A549 (cell line): ENCODE measurements around the gene DNMT3B. TPM values are rescaled to one million over a fixed set of nuclear protein-coding genes. Genes with fewer than 3 reads are reported as not detected.

Source experiments
- ATAC-seq, 2 experiments: fragments of 200-7000 bp in 1 of 2; fragments of >200 bp in 1 of 2; cut with Nextera tagmentation in 1 of 2; cut with Tn5 transposase in 1 of 2; 3 replicates each; pipeline versions ENCODE4 v1.8.0 to v1.9.1; 2018 to 2020; ENCODE audit warnings: mild to moderate bottlenecking in 1 of 2, moderate library complexity in 1 of 2
- CTCF ChIA-PET: fragments of 300-600 bp; sonication (Branson Sonifier 250); formaldehyde crosslinking; extraction: SDS; loops from one replicate; lab custom pipeline; 2021; ENCODE audit warnings: antibody characterized with exemption, inconsistent platforms; lab: Yijun Ruan, JAX
- POLR2A ChIA-PET: fragments of 350-600 bp; formaldehyde crosslinking; extraction: SDS; loops from one replicate; lab custom pipeline; 2021; ENCODE audit warnings: antibody characterized with exemption, inconsistent platforms; lab: Yijun Ruan, JAX
- DNase-seq, 2 experiments: peaks; one replicate each; pipeline versions ENCODE4 v3.0.0 to v3.0.0-alpha.2; 2011 to 2016; ENCODE audit warnings: low read depth in 1 of 2, low spot score in 1 of 2
- FAIRE-seq: peaks from 2 replicates; lab custom pipeline; 2011; peaks lifted over from hg19 to GRCh38; lab: Jason Lieb, UNC
- H3K27ac ChIP-seq, 2 experiments: fragments of >200 bp; sonication (Bioruptor Twin); formaldehyde crosslinking; 3 replicates each; pipeline ENCODE4 v1.5.1; 2016 to 2017
- H3K4me1 ChIP-seq: fragments of >200 bp; sonication (Bioruptor Twin); formaldehyde crosslinking; 3 replicates; pipeline ENCODE4 v1.6.1; 2016
- H3K4me2 ChIP-seq: fragments of >200 bp; sonication (Bioruptor Twin); formaldehyde crosslinking; 3 replicates; pipeline ENCODE4 v1.6.1; 2016
- H3K4me3 ChIP-seq: fragments of >200 bp; sonication (Bioruptor Twin); formaldehyde crosslinking; 3 replicates; pipeline ENCODE4 v1.5.1; 2016
- H3K9me3 ChIP-seq: fragments of >200 bp; sonication (Bioruptor Twin); formaldehyde crosslinking; 3 replicates; pipeline ENCODE4 v1.6.1; 2016
- CEBPB ChIP-seq, 2 experiments: fragments of >200 bp in 1 of 2; sonication (Bioruptor Twin) in 1 of 2; formaldehyde crosslinking in 1 of 2; IDR thresholded peaks; 2 replicates each; pipeline ENCODE4 v1.6.1; 2012 to 2016
- CTCF ChIP-seq: fragments of >200 bp; sonication (Bioruptor Twin); formaldehyde crosslinking; IDR thresholded peaks from 3 replicates; pipeline ENCODE4 v1.5.1; 2016
- ESRRA ChIP-seq: fragments of 150-350 bp; IDR thresholded peaks from 2 replicates; pipeline ENCODE4 v1.6.1; 2014; ENCODE audit warnings: mild to moderate bottlenecking, low read length, borderline replicate concordance
- FOXS1 ChIP-seq: fragments of 250-450 bp; sonication (Bioruptor Pico); IDR thresholded peaks from 2 replicates; pipeline ENCODE4 v1.5.0; 2020; ENCODE audit warnings: mild to moderate bottlenecking, moderate library complexity
- HES2 ChIP-seq: fragments of >200 bp; sonication (Bioruptor Twin); formaldehyde crosslinking; IDR thresholded peaks from 2 replicates; pipeline ENCODE4 v1.6.1; 2016
- HEYL ChIP-seq: fragments of 250-450 bp; sonication (Bioruptor Pico); IDR thresholded peaks from 2 replicates; pipeline ENCODE4 v1.8.0; 2021; ENCODE audit warnings: mild to moderate bottlenecking, moderate library complexity
- HMGXB4 ChIP-seq: fragments of 250-450 bp; sonication (Bioruptor Pico); IDR thresholded peaks from 2 replicates; pipeline ENCODE4 v1.5.0; 2021; ENCODE audit warnings: mild to moderate bottlenecking, moderate library complexity, borderline replicate concordance
- HOXA7 ChIP-seq: fragments of 250-450 bp; sonication (Bioruptor Pico); IDR thresholded peaks from 2 replicates; pipeline ENCODE4 v1.5.0; 2020; ENCODE audit warnings: mild to moderate bottlenecking, moderate library complexity
- HOXB5 ChIP-seq: fragments of 250-450 bp; sonication (Bioruptor Pico); IDR thresholded peaks from 2 replicates; pipeline ENCODE4 v1.5.0; 2020; ENCODE audit warnings: mild to moderate bottlenecking, moderate library complexity
- KDM1A ChIP-seq: fragments of 200-600 bp; sonication (generic); IDR thresholded peaks from 2 replicates; pipeline ENCODE4 v1.6.1; 2016; ENCODE audit warnings: low read depth, mild to moderate bottlenecking
- MAX ChIP-seq: IDR thresholded peaks from 2 replicates; pipeline ENCODE4 v1.6.1; 2012
- NFE2L2 ChIP-seq: fragments of 150-350 bp; conservative IDR thresholded peaks from 2 replicates; pipeline ENCODE4 v1.6.1; 2014; ENCODE audit warnings: low read length
- PHF8 ChIP-seq: fragments of 200-600 bp; sonication (generic); IDR thresholded peaks from 2 replicates; pipeline ENCODE4 v1.6.1; 2016; ENCODE audit warnings: low read depth, mild to moderate bottlenecking, antibody characterized with exemption, moderate library complexity, borderline replicate concordance
- POLR2A ChIP-seq: IDR thresholded peaks from 2 replicates; pipeline ENCODE4 v1.6.1; 2012; ENCODE audit warnings: mild to moderate bottlenecking, low read length
- RARB ChIP-seq: fragments of 250-450 bp; sonication (Bioruptor Pico); IDR thresholded peaks from 2 replicates; pipeline ENCODE4 v1.8.0; 2021; ENCODE audit warnings: mild to moderate bottlenecking, moderate library complexity
- SMC3 ChIP-seq: fragments of >200 bp; sonication (Bioruptor Twin); formaldehyde crosslinking; IDR thresholded peaks from 3 replicates; pipeline ENCODE4 v1.6.1; 2018; ENCODE audit warnings: inconsistent platforms
- USF2 ChIP-seq: fragments of 450-650 bp; IDR thresholded peaks from 2 replicates; pipeline ENCODE4 v1.6.1; 2014; ENCODE audit warnings: antibody characterized with exemption
- ZC3H11A ChIP-seq: fragments of 450-650 bp; IDR thresholded peaks from 2 replicates; pipeline ENCODE4 v1.6.1; 2014; ENCODE audit warnings: antibody characterized with exemption, mild to moderate bottlenecking
- ZFP36 ChIP-seq: fragments of 450-650 bp; IDR thresholded peaks from 2 replicates; pipeline ENCODE4 v1.6.1; 2014; ENCODE audit warnings: borderline replicate concordance; ENCODE audit not compliant: partially characterized antibody
- ZNF302 ChIP-seq: fragments of 250-450 bp; sonication (Bioruptor Pico); IDR thresholded peaks from 2 replicates; pipeline ENCODE4 v1.9.0; 2021; ENCODE audit warnings: inconsistent platforms, mild to moderate bottlenecking, moderate library complexity
- ZSCAN20 ChIP-seq: fragments of 250-450 bp; sonication (Bioruptor Pico); IDR thresholded peaks from 2 replicates; pipeline ENCODE4 v1.8.0; 2022; ENCODE audit warnings: mild to moderate bottlenecking, moderate library complexity
- WGBS: methylation state at CpG from one replicate; pipeline ENCODE4 v1.1.6; 2017; ENCODE audit errors: missing lambda C conversion rate; 5-methylcytosine and 5-hydroxymethylcytosine counted together
- polyA plus RNA-seq, 4 experiments: library from polyadenylated mRNA; depleted of rRNA in 3 of 4; stranded (reverse); fragments of >200 nt; fragmentation: RNase III in 1 of 4; extraction: RNeasy Plus Mini Kit Qiagen cat#74134 plus additional on column Dnase treatment in 1 of 4; gene quantifications; 2 replicates in 3 of 4; 3 replicates in 1 of 4; pipeline ENCODE4 v1.2.3, GENCODE V29; 2011 to 2017

Gene DNMT3B
- polyA plus RNA-seq, 2 of the 4 experiments (the other 2 are of a cell fraction): 5.2 to 11.3 TPM

- CTCF ChIA-PET: interaction anchor here (1.6 to 9.2 kb wide), 3 partner anchors 11 to 258 kb away, joined by 5 to 396 read pairs (median 82); partner anchors contain the start of gene C20orf203
- DNase-seq (no peak), ATAC-seq (no peak), FAIRE-seq (no peak)
- H3K4me1 ChIP-seq: peaks cover 35% of the 10 kb centered on the region
- H3K27ac ChIP-seq: no peak overlapping the region
- no peaks in the 10 kb centered on the region for H3K9me3 ChIP-seq
- POLR2A ChIA-PET: no interaction called here
- H3K4me2 ChIP-seq: no peak overlapping the region
- TF ChIP-seq USF2 (no peak), ESRRA (no peak), HOXB5 (CRISPR knock-in tag) (no peak), HMGXB4 (CRISPR knock-in tag) (no peak), ZNF302 (CRISPR knock-in tag) (no peak)
- TF ChIP-seq, all 56 proteins: peak for 0
- H3K4me3 ChIP-seq: no peak overlapping the region
- 90% methylated on average over 16 of the region's 16 CpGs for WGBS
These were observed 18.1 kb downstream of the DNMT3B start for GRCh38 chr20:32780278-32780677.

- ATAC-seq: no peak
- H3K4me2 ChIP-seq: no peak overlapping the region
- TF ChIP-seq ZC3H11A (no peak), NFE2L2 (no peak), POLR2A (no peak), PHF8 (no peak), CTCF (no peak), HMGXB4 (CRISPR knock-in tag) (no peak)
- TF ChIP-seq, all 56 proteins: peak for 0
- Histone ChIP-seq H3K27ac (no peak overlapping the region), H3K9me3 (no peaks in the 10 kb centered on the region), H3K4me3 (no peak overlapping the region), H3K4me1 (peaks cover 28% of the 10 kb centered on the region)
- FAIRE-seq (no peak), DNase-seq (no peak)
- 93% methylated on average over 17 of the region's 18 CpGs for WGBS
- ChIA-PET POLR2A (interaction anchor here (0.5 kb wide), 1 partner anchor 55 kb away, joined by 6 read pairs; no protein-coding TSS in a partner anchor), CTCF (interaction anchor here (0.5 to 9.2 kb wide), 4 partner anchors 10 to 1158 kb away, joined by 3 to 396 read pairs (median 44); partner anchors contain the start of gene C20orf203)
These were observed 18.8 kb downstream of the DNMT3B start for GRCh38 chr20:32780749-32781655.

- DNase-seq (no peak), FAIRE-seq (no peak), ATAC-seq (no peak)
- no peaks in the 10 kb centered on the region for H3K9me3 ChIP-seq
- H3K27ac ChIP-seq: no peak overlapping the region
- no peak overlapping the region for H3K4me3 ChIP-seq
- ChIA-PET CTCF (interaction anchor here (0.6 to 2.6 kb wide), 5 partner anchors 9 to 111 kb away, joined by 3 to 7 read pairs (median 5); partner anchors contain the start of gene C20orf203), POLR2A (no interaction called here)
- no peaks in the 10 kb centered on the region for H3K4me1 ChIP-seq
- H3K4me2 ChIP-seq: no peak overlapping the region
- 91% methylated on average over 13 of the region's 13 CpGs for whole genome bisulfite sequencing
- TF ChIP-seq KDM1A (no peak), ZSCAN20 (CRISPR knock-in tag) (no peak), MAX (no peak), SMC3 (no peak), ZFP36 (no peak), CTCF (no peak), FOXS1 (no peak), HOXA7 (no peak), CEBPB (IDR thresholded peaks at IDR 0.05) (no peak), RARB (CRISPR knock-in tag) (no peak), HES2 (no peak), HEYL (CRISPR knock-in tag) (no peak)
These were observed 22.3 kb downstream of the DNMT3B start for GRCh38 chr20:32784369-32785080.
